ENCODE data around the gene RIMBP2. TPM values are rescaled to one million over a fixed set of nuclear protein-coding genes. Genes with fewer than 3 reads are reported as not detected.

The RIMBP2 gene
- total RNA-seq, 1 donor from 2014 or later, result 0.99 TPM

DNA sequence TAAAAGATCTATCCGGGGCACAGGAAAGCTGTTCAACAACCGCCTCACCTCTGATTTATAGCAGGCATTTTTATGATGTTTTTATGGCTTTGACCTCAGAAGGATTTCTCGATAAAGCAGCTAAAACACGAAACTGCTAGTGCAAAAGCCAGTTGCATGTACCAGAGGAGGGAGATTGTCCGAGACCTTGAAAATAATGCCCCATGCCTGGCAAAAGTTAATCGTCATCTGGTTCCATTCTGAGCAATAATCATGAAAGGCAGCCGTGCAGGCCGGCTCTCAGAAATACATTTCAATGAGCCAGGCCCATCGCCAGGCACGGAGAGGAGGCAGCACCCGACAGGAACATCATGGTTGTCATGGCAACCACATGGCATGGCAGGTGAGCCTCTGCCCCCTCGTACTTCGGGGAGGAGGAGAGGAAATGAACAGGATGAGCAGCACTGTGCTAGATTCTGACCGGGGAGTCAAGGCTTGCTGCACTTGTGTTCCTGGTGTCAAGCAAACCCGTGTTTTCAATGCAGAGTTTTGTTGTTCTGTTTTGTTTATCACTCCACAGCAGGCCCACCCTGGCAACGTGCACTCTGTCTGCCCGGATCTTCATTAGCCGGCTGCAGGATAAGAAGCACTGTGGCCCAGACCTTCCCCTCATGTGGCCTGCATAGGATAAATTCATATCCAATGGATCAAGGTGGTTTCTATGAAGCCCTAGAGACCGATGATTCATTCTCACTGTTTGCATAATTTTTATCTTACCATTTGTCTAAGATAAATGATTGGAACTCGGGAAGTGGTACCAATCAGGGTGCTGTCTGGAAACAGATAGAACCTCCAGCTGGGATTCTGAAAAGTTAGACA is 160.2 kb downstream of the RIMBP2 start:
- no peak overlapping the region for H3K27ac ChIP-seq
- H2AFZ ChIP-seq (replicated peaks), result no peak overlapping the region
- no peak overlapping the region for H3K4me3 ChIP-seq
- no peaks in the 10 kb centered on the region for H4K20me1 ChIP-seq (ENCODE audit: low read depth)
- no peak overlapping the region for H3K27ac Mint-ChIP-seq
- peaks cover 13% of the 10 kb centered on the region for H3K4me1 Mint-ChIP-seq
- TF ChIP-seq, protein P1, sequence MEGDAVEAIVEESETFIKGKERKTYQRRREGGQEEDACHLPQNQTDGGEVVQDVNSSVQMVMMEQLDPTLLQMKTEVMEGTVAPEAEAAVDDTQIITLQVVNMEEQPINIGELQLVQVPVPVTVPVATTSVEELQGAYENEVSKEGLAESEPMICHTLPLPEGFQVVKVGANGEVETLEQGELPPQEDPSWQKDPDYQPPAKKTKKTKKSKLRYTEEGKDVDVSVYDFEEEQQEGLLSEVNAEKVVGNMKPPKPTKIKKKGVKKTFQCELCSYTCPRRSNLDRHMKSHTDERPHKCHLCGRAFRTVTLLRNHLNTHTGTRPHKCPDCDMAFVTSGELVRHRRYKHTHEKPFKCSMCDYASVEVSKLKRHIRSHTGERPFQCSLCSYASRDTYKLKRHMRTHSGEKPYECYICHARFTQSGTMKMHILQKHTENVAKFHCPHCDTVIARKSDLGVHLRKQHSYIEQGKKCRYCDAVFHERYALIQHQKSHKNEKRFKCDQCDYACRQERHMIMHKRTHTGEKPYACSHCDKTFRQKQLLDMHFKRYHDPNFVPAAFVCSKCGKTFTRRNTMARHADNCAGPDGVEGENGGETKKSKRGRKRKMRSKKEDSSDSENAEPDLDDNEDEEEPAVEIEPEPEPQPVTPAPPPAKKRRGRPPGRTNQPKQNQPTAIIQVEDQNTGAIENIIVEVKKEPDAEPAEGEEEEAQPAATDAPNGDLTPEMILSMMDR (IDR thresholded peaks at IDR 0.05), result no peak
- TF ChIP-seq EZH2phosphoT487 (IDR thresholded peaks at IDR 0.05), result no peak
- H3K79me2 ChIP-seq (ENCODE audit: low read depth), result no peaks in the 10 kb centered on the region
- no peaks in the 10 kb centered on the region for H3K4me1 ChIP-seq
- no peaks in the 10 kb centered on the region for H3K36me3 ChIP-seq
- DNase-seq (ENCODE audit: low spot score), result no peak
- no peaks in the 10 kb centered on the region for H3K36me3 Mint-ChIP-seq
- H3K9ac ChIP-seq, result no peak overlapping the region
- peaks cover 6% of the 10 kb centered on the region for H3K27me3 Mint-ChIP-seq (ENCODE audit: insufficient read depth, low read depth)
- H3K9me3 Mint-ChIP-seq, result peaks cover 8% of the 10 kb centered on the region
- H3F3A ChIP-seq (ENCODE audit: low read depth), result no peaks in the 10 kb centered on the region
- no peaks in the 10 kb centered on the region for H3K27me3 ChIP-seq
- H3K4me2 ChIP-seq, result no peak overlapping the region
- H3K9me3 ChIP-seq (ENCODE audit: low read depth), result no peaks in the 10 kb centered on the region
- no peak overlapping the region for H3K4me3 Mint-ChIP-seq

DNA sequence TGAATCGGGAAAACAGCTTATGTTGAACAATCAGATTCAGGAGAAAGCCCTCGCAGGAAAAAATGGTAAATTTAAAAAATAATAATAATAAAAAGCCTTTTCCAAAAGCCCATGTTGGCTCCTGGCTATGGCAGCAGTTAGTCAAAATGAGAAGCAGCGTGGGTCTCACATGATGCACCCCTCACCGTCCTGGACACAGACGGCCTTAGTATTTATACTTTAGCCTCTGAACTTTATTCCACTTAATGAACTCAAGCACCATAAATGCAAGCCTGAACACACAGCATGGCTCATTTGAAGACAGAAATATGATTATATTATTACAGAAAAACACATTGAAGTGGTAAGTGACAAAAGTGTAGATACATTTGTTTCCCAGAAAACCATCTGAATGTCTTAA is 160.9 kb downstream of the RIMBP2 start:
- H3K4me3 ChIP-seq, result no peak overlapping the region
- peaks cover 5% of the 10 kb centered on the region for H3K9me3 Mint-ChIP-seq
- no peak overlapping the region for H3K4me3 Mint-ChIP-seq

DNA sequence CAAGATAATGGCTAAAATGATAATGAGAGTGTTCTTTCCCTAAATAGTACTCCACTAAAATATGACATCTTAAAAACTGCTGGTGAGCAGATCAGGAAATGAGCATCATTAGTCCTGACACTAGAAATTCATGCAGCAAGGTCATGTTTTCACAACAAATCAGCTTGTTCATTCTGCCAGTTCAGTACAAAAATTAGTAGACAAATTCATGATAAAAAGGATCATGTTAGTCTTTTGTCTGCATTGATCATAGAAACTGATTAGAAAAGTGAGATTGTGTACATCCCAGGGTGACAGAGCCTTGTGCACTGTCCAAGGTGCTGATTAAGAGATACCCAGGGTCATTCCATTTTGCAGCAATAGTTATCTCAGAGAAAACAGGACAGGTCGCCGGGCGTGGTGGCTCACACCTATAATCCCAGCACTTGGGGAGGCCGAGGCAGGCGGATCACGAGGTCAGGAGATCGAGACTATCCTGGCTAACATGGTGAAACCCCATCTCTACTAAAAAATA is 163.6 kb downstream of the RIMBP2 start:
- H3K4me2 ChIP-seq, result no peak overlapping the region
- no peaks in the 10 kb centered on the region for H3F3A ChIP-seq (ENCODE audit: low read depth)
- H3K27me3 ChIP-seq, result no peaks in the 10 kb centered on the region
- no peaks in the 10 kb centered on the region for H4K20me1 ChIP-seq (ENCODE audit: low read depth)
- Mint-ChIP-seq H3K27ac (no peak overlapping the region), H3K9me3 (peaks cover 5% of the 10 kb centered on the region), H3K27me3 (ENCODE audit: insufficient read depth, low read depth) (peaks cover 2% of the 10 kb centered on the region), H3K4me1 (peaks cover 4% of the 10 kb centered on the region), H3K4me3 (no peak overlapping the region), H3K36me3 (no peaks in the 10 kb centered on the region)
- DNase-seq (ENCODE audit: low spot score), result peak; percentile 62
- no peaks in the 10 kb centered on the region for H3K79me2 ChIP-seq (ENCODE audit: low read depth)
- H3K9ac ChIP-seq, result no peak overlapping the region
- no peaks in the 10 kb centered on the region for H3K4me1 ChIP-seq
- no peaks in the 10 kb centered on the region for H3K9me3 ChIP-seq (ENCODE audit: low read depth)
- no peak overlapping the region for H2AFZ ChIP-seq (replicated peaks)
- no peaks in the 10 kb centered on the region for H3K36me3 ChIP-seq
- TF ChIP-seq EZH2phosphoT487 (IDR thresholded peaks at IDR 0.05) (no peak), EZH2 (IDR thresholded peaks at IDR 0.05) (no peak)
- TF ChIP-seq, protein P1 (IDR thresholded peaks at IDR 0.05), result no peak
- no peak overlapping the region for H3K27ac ChIP-seq
- no peak overlapping the region for H3K4me3 ChIP-seq

More for the DNA sequence above, 160.9 kb downstream of the RIMBP2 start:
- Histone ChIP-seq H3K79me2 (ENCODE audit: low read depth) (no peaks in the 10 kb centered on the region), H3F3A (ENCODE audit: low read depth) (no peaks in the 10 kb centered on the region), H3K36me3 (no peaks in the 10 kb centered on the region), H3K27me3 (no peaks in the 10 kb centered on the region), H4K20me1 (ENCODE audit: low read depth) (no peaks in the 10 kb centered on the region), H3K9me3 (ENCODE audit: low read depth) (no peaks in the 10 kb centered on the region), H3K27ac (no peak overlapping the region), H3K4me1 (no peaks in the 10 kb centered on the region), H3K4me2 (no peak overlapping the region), H3K9ac (no peak overlapping the region), H2AFZ (replicated peaks) (no peak overlapping the region)
- Mint-ChIP-seq H3K27me3 (ENCODE audit: insufficient read depth, low read depth) (peaks cover 6% of the 10 kb centered on the region), H3K36me3 (no peaks in the 10 kb centered on the region), H3K27ac (no peak overlapping the region), H3K4me1 (peaks cover 10% of the 10 kb centered on the region)
- no peak for TF ChIP-seq EZH2phosphoT487 (IDR thresholded peaks at IDR 0.05)
- no peak for TF ChIP-seq EZH2 (IDR thresholded peaks at IDR 0.05)
- TF ChIP-seq, protein P1 (IDR thresholded peaks at IDR 0.05), result no peak
- DNase-seq (ENCODE audit: low spot score), result no peak
